Keratinocyte (primary cell): Measurements from ENCODE around the gene DHCR7.

Experiments used
- CTCF ChIP-seq, 3 experiments: IDR thresholded peaks in 1 of 3; conservative IDR thresholded peaks in 1 of 3; optimal IDR thresholded peaks in 1 of 3; 2 replicates in 2 of 3; 3 replicates in 1 of 3; pipeline versions ENCODE3 to v1.5.1; 2011; ENCODE audit warnings: low read length in 3 of 3, mild to moderate bottlenecking in 3 of 3, moderate library complexity in 2 of 3, control low read depth in 1 of 3, inconsistent platforms in 1 of 3; ENCODE audit not compliant: insufficient read depth in 2 of 3; ENCODE audit errors: extremely low read depth in 1 of 3
- EZH2 ChIP-seq: IDR thresholded peaks from one replicate; pipeline ENCODE4 v1.6.1; 2012; ENCODE audit warnings: inconsistent platforms, mild to moderate bottlenecking, low read length, moderate library complexity

GRCh38 chr11:71486320-71486719 lies 38.1 kb upstream of the DHCR7 start:
- no peak for TF ChIP-seq CTCF (optimal IDR thresholded peaks at IDR 0.05 in 1 of 3, IDR thresholded peaks at IDR 0.05 in 1 of 3, conservative IDR thresholded peaks at IDR 0.05 in 1 of 3; ENCODE audit: extremely low read depth in 1 of 3, insufficient read depth in 2 of 3, low read length in 3 of 3)
- TF ChIP-seq EZH2 = no peak
